HuH-7.5 (cell line): Measurements from ENCODE around the gene HOXD12.
A peak's percentile ranks its signal among the peaks of the same experiment; 100 is the strongest.

Experiments used
- DNase-seq: peaks from one replicate; pipeline ENCODE4 v3.0.0; 2011; ENCODE audit warnings: low spot score

HOXD12 gene

GRCh38 chr2:176121190-176122051 is 21.8 kb downstream of the HOXD12 start:
- DNase-seq: no peak

GRCh38 chr2:176122052-176122682 is 22.6 kb downstream of the HOXD12 start:
- DNase-seq: no peak

- DNase-seq: no peak
Measured at GRCh38 chr2:176122683-176123410, 23.3 kb downstream of the HOXD12 start, which contains the start of gene HOXD9. Gene HOXD9 (plus strand): TSS chr2:176122719. CDS start chr2:176122769, 50 bp downstream.

- no peak for DNase-seq
Measured at GRCh38 chr2:176123411-176124109, 24.0 kb downstream of the HOXD12 start.

- no peak for DNase-seq
Measured at GRCh38 chr2:176124110-176124946, 24.7 kb downstream of the HOXD12 start.

GRCh38 chr2:176124947-176125771 is 25.6 kb downstream of the HOXD12 start:
- no peak for DNase-seq

GRCh38 chr2:176125772-176126054 is 26.1 kb downstream of the HOXD12 start:
- DNase-seq: no peak

GRCh38 chr2:176126929-176127773 is 27.6 kb downstream of the HOXD12 start:
- peak; percentile 83 for DNase-seq

GRCh38 chr2:176127774-176128072 is 28.1 kb downstream of the HOXD12 start:
- no peak for DNase-seq

- DNase-seq: no peak
Measured at GRCh38 chr2:176128172-176128981, 28.8 kb downstream of the HOXD12 start.

- DNase-seq: no peak
Measured at GRCh38 chr2:176128982-176129796, 29.6 kb downstream of the HOXD12 start, which contains the start of gene HOXD8. Gene HOXD8 (plus strand): TSS chr2:176129705. CDS start chr2:176130367, 662 bp downstream.

GRCh38 chr2:176129813-176130146 is 30.2 kb downstream of the HOXD12 start:
- DNase-seq: no peak

- no peak for DNase-seq
Measured at GRCh38 chr2:176130147-176130956, 30.8 kb downstream of the HOXD12 start.

- DNase-seq: no peak
Measured at GRCh38 chr2:176130957-176131847, 31.6 kb downstream of the HOXD12 start.

GRCh38 chr2:176131848-176132158 is 32.2 kb downstream of the HOXD12 start:
- DNase-seq: no peak
